ENCODE measurements around the gene WDR36. TPM values are rescaled to one million over a fixed set of nuclear protein-coding genes. Genes with fewer than 3 reads are reported as not detected.

The WDR36 gene
- total RNA-seq, 1 donor from 2014 or later: 20.8 TPM

GRCh38 chr5:111095982-111096381, 3.8 kb downstream of the WDR36 start:
- H3K27ac Mint-ChIP-seq (ENCODE audit: unreplicated experiment): no peak overlapping the region
- H3K9me3 Mint-ChIP-seq (ENCODE audit: unreplicated experiment): no peaks in the 10 kb centered on the region
- DNase-seq: no peak
- TF ChIP-seq CTCF (IDR thresholded peaks at IDR 0.05; ENCODE audit: partially characterized antibody, unreplicated experiment): no peak
- peaks cover 8% of the 10 kb centered on the region for H3K4me1 Mint-ChIP-seq (ENCODE audit: low read depth, unreplicated experiment)
- H3K36me3 Mint-ChIP-seq (ENCODE audit: unreplicated experiment): peaks cover 4% of the 10 kb centered on the region
- no peak overlapping the region for H3K4me3 Mint-ChIP-seq (ENCODE audit: unreplicated experiment)
- H3K27me3 Mint-ChIP-seq (ENCODE audit: unreplicated experiment): no peaks in the 10 kb centered on the region

GRCh38 chr5:111099058-111099778, 7.1 kb downstream of the WDR36 start:
- Mint-ChIP-seq H3K9me3 (ENCODE audit: unreplicated experiment) (no peaks in the 10 kb centered on the region), H3K4me1 (ENCODE audit: low read depth, unreplicated experiment) (no peaks in the 10 kb centered on the region), H3K27ac (ENCODE audit: unreplicated experiment) (no peak overlapping the region), H3K4me3 (ENCODE audit: unreplicated experiment) (no peak overlapping the region), H3K36me3 (ENCODE audit: unreplicated experiment) (no peaks in the 10 kb centered on the region), H3K27me3 (ENCODE audit: unreplicated experiment) (no peaks in the 10 kb centered on the region)
- no peak for DNase-seq
- TF ChIP-seq CTCF (IDR thresholded peaks at IDR 0.05; ENCODE audit: partially characterized antibody, unreplicated experiment): no peak

- no peaks in the 10 kb centered on the region for H3K27me3 Mint-ChIP-seq (ENCODE audit: unreplicated experiment)
- no peak overlapping the region for H3K4me3 Mint-ChIP-seq (ENCODE audit: unreplicated experiment)
- TF ChIP-seq CTCF (IDR thresholded peaks at IDR 0.05; ENCODE audit: partially characterized antibody, unreplicated experiment): no peak
- DNase-seq: no peak
- H3K9me3 Mint-ChIP-seq (ENCODE audit: unreplicated experiment): no peaks in the 10 kb centered on the region
- no peaks in the 10 kb centered on the region for H3K4me1 Mint-ChIP-seq (ENCODE audit: low read depth, unreplicated experiment)
- H3K27ac Mint-ChIP-seq (ENCODE audit: unreplicated experiment): no peak overlapping the region
- no peaks in the 10 kb centered on the region for H3K36me3 Mint-ChIP-seq (ENCODE audit: unreplicated experiment)
Measured at GRCh38 chr5:111106320-111106948, 14.3 kb downstream of the WDR36 start.

GRCh38 chr5:111107371-111107770, 15.2 kb downstream of the WDR36 start:
- no peak for DNase-seq
- no peaks in the 10 kb centered on the region for H3K4me1 Mint-ChIP-seq (ENCODE audit: low read depth, unreplicated experiment)
- no peaks in the 10 kb centered on the region for H3K9me3 Mint-ChIP-seq (ENCODE audit: unreplicated experiment)
- H3K4me3 Mint-ChIP-seq (ENCODE audit: unreplicated experiment): no peak overlapping the region
- no peak overlapping the region for H3K27ac Mint-ChIP-seq (ENCODE audit: unreplicated experiment)
- no peaks in the 10 kb centered on the region for H3K27me3 Mint-ChIP-seq (ENCODE audit: unreplicated experiment)
- H3K36me3 Mint-ChIP-seq (ENCODE audit: unreplicated experiment): no peaks in the 10 kb centered on the region
- no peak for TF ChIP-seq CTCF (IDR thresholded peaks at IDR 0.05; ENCODE audit: partially characterized antibody, unreplicated experiment)

- H3K4me1 Mint-ChIP-seq (ENCODE audit: low read depth, unreplicated experiment): peaks cover 1% of the 10 kb centered on the region
- TF ChIP-seq CTCF (IDR thresholded peaks at IDR 0.05; ENCODE audit: partially characterized antibody, unreplicated experiment): no peak
- H3K4me3 Mint-ChIP-seq (ENCODE audit: unreplicated experiment): no peak overlapping the region
- H3K27ac Mint-ChIP-seq (ENCODE audit: unreplicated experiment): no peak overlapping the region
- H3K27me3 Mint-ChIP-seq (ENCODE audit: unreplicated experiment): no peaks in the 10 kb centered on the region
- no peaks in the 10 kb centered on the region for H3K36me3 Mint-ChIP-seq (ENCODE audit: unreplicated experiment)
- no peak for DNase-seq
- no peaks in the 10 kb centered on the region for H3K9me3 Mint-ChIP-seq (ENCODE audit: unreplicated experiment)
Measured at GRCh38 chr5:111111956-111112355, 19.8 kb downstream of the WDR36 start.
